ENCODE data around the gene REEP1.

GRCh38 chr2:86193901-86194567 is 143.4 kb downstream of the REEP1 start:
- TF ChIP-seq EZH2phosphoT487 (conservative IDR thresholded peaks at IDR 0.05; ENCODE audit: low read length) (no peak), CTCF (IDR thresholded peaks at IDR 0.05; ENCODE audit: insufficient read depth, low read length, poor library complexity, severe bottlenecking) (no peak)
